HepG2 (cell line): ENCODE measurements around the gene BCAR3. TPM values are rescaled to one million over a fixed set of nuclear protein-coding genes. Genes with fewer than 3 reads are reported as not detected.

ENCODE experiments used
- ATAC-seq: fragments of 200-7000 bp; cut with Tn5 transposase; 3 replicates; pipeline ENCODE4 v1.9.1; 2020; ENCODE audit warnings: mild to moderate bottlenecking, moderate library complexity
- Bru-seq: library from RNA; stranded (reverse); fragments of 400-500 nt; gene quantifications from one replicate; lab custom pipeline; 2021; lab: Mats Ljungman, UMichigan
- BruChase-seq, 2 experiments: library from RNA; stranded (reverse); fragments of 400-500 nt; gene quantifications; one replicate each; lab custom pipeline; 2021; lab: Mats Ljungman, UMichigan
- BruUV-seq: library from RNA; stranded (reverse); fragments of 400-500 nt; replicated peaks from 2 replicates; lab custom pipeline; 2021; lab: Mats Ljungman, UMichigan
- CTCF ChIA-PET: fragments of 300-600 bp; formaldehyde crosslinking; extraction: SDS; loops from one replicate; lab custom pipeline; 2021; ENCODE audit warnings: low total read pairs, inconsistent platforms, low intra/inter-chr PET ratio; lab: Yijun Ruan, JAX
- POLR2A ChIA-PET: fragments of 350-600 bp; sonication (Branson Sonifier 250); formaldehyde crosslinking; loops from one replicate; lab custom pipeline; 2020; ENCODE audit warnings: antibody characterized with exemption, inconsistent platforms; lab: Yijun Ruan, JAX
- DNase-seq: peaks from one replicate; pipeline ENCODE4 v3.0.0-alpha.2; 2015; ENCODE audit warnings: low spot score
- FAIRE-seq: peaks from 3 replicates; lab custom pipeline; 2011; peaks lifted over from hg19 to GRCh38; lab: Jason Lieb, UNC
- H2AFZ ChIP-seq: one replicate; pipeline ENCODE4 v1.6.1; 2011; ENCODE audit warnings: low read length, inconsistent platforms
- H3K27ac ChIP-seq: fragments of 300-600 bp; 3 replicates; pipeline ENCODE4 v1.8.0; 2011; ENCODE audit warnings: mixed run types, mild to moderate bottlenecking, mixed read lengths, low read length, inconsistent platforms; ENCODE audit not compliant: insufficient read depth; ENCODE audit errors: extremely low read length
- H3K27me3 ChIP-seq, 2 experiments: fragments of 200-600 bp in 1 of 2; 2 replicates in 1 of 2; 3 replicates in 1 of 2; pipeline versions ENCODE4 v1.6.0 to v1.8.0; 2011; ENCODE audit warnings: low read length in 2 of 2, mild to moderate bottlenecking in 2 of 2, moderate library complexity in 2 of 2, inconsistent platforms in 1 of 2; ENCODE audit not compliant: insufficient read depth in 2 of 2, control insufficient read depth in 1 of 2
- H3K36me3 ChIP-seq, 2 experiments: fragments of 200-600 bp in 1 of 2; replicated peaks in 1 of 2; 2 replicates in 1 of 2; 3 replicates in 1 of 2; pipeline versions ENCODE4 v1.5.1 to v1.8.0; 2011; ENCODE audit warnings: low read length in 2 of 2, inconsistent platforms in 1 of 2; ENCODE audit not compliant: insufficient read depth in 2 of 2, control insufficient read depth in 1 of 2
- H3K4me1 ChIP-seq: 2 replicates; pipeline ENCODE4 v1.5.1; 2012; ENCODE audit warnings: low read length, inconsistent platforms; ENCODE audit not compliant: insufficient read depth
- H3K4me2 ChIP-seq: 2 replicates; pipeline ENCODE4 v1.6.0; 2011; ENCODE audit warnings: low read depth, low read length, inconsistent platforms
- H3K4me3 ChIP-seq, 3 experiments: fragments of 200-600 bp in 1 of 3; sonication (generic), shearing (Covaris generic) in 1 of 3; replicated peaks in 1 of 3; 2 replicates each; pipeline ENCODE4 v1.5.1; 2011 to 2016; ENCODE audit warnings: low read length in 3 of 3, inconsistent platforms in 2 of 3, low read depth in 2 of 3, mild to moderate bottlenecking in 2 of 3, control low read depth in 1 of 3, mixed read lengths in 1 of 3; ENCODE audit not compliant: insufficient read depth in 1 of 3
- H3K79me2 ChIP-seq: one replicate; pipeline ENCODE4 v1.6.1; 2011; ENCODE audit warnings: low read length, inconsistent platforms; ENCODE audit not compliant: insufficient read depth
- H3K9ac ChIP-seq: 2 replicates; pipeline ENCODE4 v1.6.0; 2011; ENCODE audit warnings: mild to moderate bottlenecking, low read depth, low read length, inconsistent platforms; ENCODE audit not compliant: insufficient read depth
- H3K9me3 ChIP-seq: 2 replicates; pipeline ENCODE4 v1.5.1; 2012; ENCODE audit warnings: mild to moderate bottlenecking, low read length
- H4K20me1 ChIP-seq: 2 replicates; pipeline ENCODE4 v1.6.0; 2011; ENCODE audit warnings: inconsistent platforms, mild to moderate bottlenecking, low read length, moderate library complexity; ENCODE audit not compliant: insufficient read depth
- ELF1 ChIP-seq: sonication (generic); formaldehyde crosslinking; IDR thresholded peaks from 2 replicates; pipeline ENCODE4 v1.4.0; 2020; ENCODE audit warnings: missing genetic modification reagents
- KDM5B ChIP-seq: sonication (generic); formaldehyde crosslinking; IDR thresholded peaks from 2 replicates; pipeline ENCODE4 v1.4.0; 2020; ENCODE audit warnings: missing genetic modification reagents, mild to moderate bottlenecking, borderline replicate concordance
- NFKBIZ ChIP-seq: IDR thresholded peaks from 2 replicates; pipeline ENCODE4 v1.6.1; 2018; ENCODE audit warnings: missing genetic modification reagents, missing compliant biosample characterization
- PATZ1 ChIP-seq: sonication (generic); formaldehyde crosslinking; IDR thresholded peaks from 2 replicates; pipeline ENCODE4 v1.4.0; 2020; ENCODE audit warnings: missing genetic modification reagents
- SRSF9 ChIP-seq: fragments of 200-400 bp; formaldehyde crosslinking; IDR thresholded peaks from 2 replicates; pipeline ENCODE4 v1.6.1; 2018; ENCODE audit warnings: borderline replicate concordance, mild to moderate bottlenecking, low read depth, low read length; ENCODE audit not compliant: insufficient read depth, poor library complexity, severe bottlenecking
- SRY ChIP-seq: sonication (generic); formaldehyde crosslinking; IDR thresholded peaks from 2 replicates; pipeline ENCODE4 v1.8.0; 2022; ENCODE audit warnings: mild to moderate bottlenecking, missing genetic modification reagents
- TRAFD1 ChIP-seq: sonication (generic); formaldehyde crosslinking; IDR thresholded peaks from 2 replicates; pipeline ENCODE4 v1.5.1; 2020; ENCODE audit warnings: missing genetic modification reagents, mild to moderate bottlenecking, borderline replicate concordance
- YEATS4 ChIP-seq: sonication (generic); formaldehyde crosslinking; IDR thresholded peaks from 2 replicates; pipeline ENCODE4 v1.4.0; 2020; ENCODE audit warnings: missing genetic modification reagents, borderline replicate concordance
- ZBTB7B ChIP-seq: sonication (generic); formaldehyde crosslinking; IDR thresholded peaks from 2 replicates; pipeline ENCODE4 v1.4.0; 2020; ENCODE audit warnings: missing genetic modification reagents
- ZNF841 ChIP-seq: sonication (generic); formaldehyde crosslinking; IDR thresholded peaks from 2 replicates; pipeline ENCODE4 v1.8.1; 2023; ENCODE audit warnings: missing genetic modification reagents, borderline replicate concordance
- ZSCAN31 ChIP-seq: sonication (generic); formaldehyde crosslinking; IDR thresholded peaks from 2 replicates; pipeline ENCODE4 v1.5.0; 2020; ENCODE audit warnings: low read depth, mild to moderate bottlenecking, missing genetic modification reagents
- WGBS: methylation state at CpG from one replicate; pipeline ENCODE4 v1.1.6; 2017; ENCODE audit warnings: low lambda C conversion rate; 5-methylcytosine and 5-hydroxymethylcytosine counted together
- in situ Hi-C: cut with HindIII; loops from 2 replicates; pipeline ENCODE4 v1.10.0; 2017; ENCODE audit warnings: low pct_unique_long_range_greater_than_20kb; ENCODE audit not compliant: extremely low pct_ligation_motif_present
- intact Hi-C: fragments of 100-400 bp; cut with micrococcal nuclease; formaldehyde crosslinking; loops from one replicate; pipeline ENCODE4 v1.10.0; 2022; ENCODE audit not compliant: unreplicated experiment
- long read RNA-seq, 2 experiments: library from RNA in 1 of 2; library from polyadenylated mRNA in 1 of 2; stranded (forward) in 1 of 2; unstranded in 1 of 2; transcript quantifications; one replicate each; pipeline ENCODE4 v2.0.0, GENCODE V29; 2019 to 2022
- polyA minus RNA-seq, 3 experiments: library from RNA; depleted of rRNA, polyadenylated mRNA; stranded (reverse); fragments of >200 nt; gene quantifications; 2 replicates each; pipeline ENCODE4 v1.2.3, GENCODE V29; 2011; ENCODE audit warnings: low replicate concordance in 1 of 3
- polyA plus RNA-seq, 8 experiments: library from polyadenylated mRNA; depleted of rRNA in 3 of 8; stranded (reverse) in 7 of 8; unstranded in 1 of 8; fragments of >200 nt; fragmentation: Illumina TruSeq in 4 of 8; extraction: Trizol in 4 of 8; gene quantifications; 2 replicates each; pipeline versions ENCODE4 v1.2.1 to v1.2.3, GENCODE V29; 2011 to 2016; ENCODE audit warnings: low read depth in 4 of 8, missing spikeins in 1 of 8, mixed read lengths in 1 of 8; ENCODE audit not compliant: insufficient read depth in 1 of 8
- total RNA-seq, 5 experiments: library from RNA; depleted of rRNA; stranded (reverse); fragments of >200 nt; fragmentation: Illumina TruSeq; extraction: Trizol; gene quantifications; 2 replicates each; pipeline ENCODE4 v1.2.3, GENCODE V29; 2016; ENCODE audit warnings: low read depth in 1 of 5
- TF ChIP-seq, protein P1 (sequence below): sonication (generic); formaldehyde crosslinking; IDR thresholded peaks from 2 replicates; pipeline ENCODE4 v1.8.0; 2022; ENCODE audit warnings: missing genetic modification reagents, low read depth, mild to moderate bottlenecking, borderline replicate concordance

BCAR3 gene
- total RNA-seq (2016; rRNA removed; fragmentation: Illumina TruSeq; extraction: Trizol): 4.8 and 5.5 TPM in 2 replicates
- total RNA-seq (2016; cell fraction: cytosol; rRNA removed; fragmentation: Illumina TruSeq; extraction: Trizol; ENCODE audit: low read depth): 2.6 and 3.2 TPM in 2 replicates
- 4.7 and 5.1 TPM in 2 replicates for total RNA-seq (2016; cell fraction: insoluble cytoplasmic fraction; rRNA removed; fragmentation: Illumina TruSeq; extraction: Trizol)
- total RNA-seq (2016; cell fraction: membrane; rRNA removed; fragmentation: Illumina TruSeq; extraction: Trizol): 3.3 and 3.5 TPM in 2 replicates
- total RNA-seq (2016; cell fraction: nucleus; rRNA removed; fragmentation: Illumina TruSeq; extraction: Trizol): 4.6 TPM in 2 replicates
- polyA plus RNA-seq (2011; rRNA removed): 3.6 and 5.4 TPM in 2 replicates
- 3.1 and 3.4 TPM in 2 replicates for polyA plus RNA-seq (2011; cell fraction: cytosol; rRNA removed)
- 6.8 and 8.6 TPM in 2 replicates for polyA plus RNA-seq (2011; cell fraction: nucleus; rRNA removed)
- polyA plus RNA-seq (2012): 4.7 and 5.8 TPM in 2 replicates
- polyA plus RNA-seq (2016; cell fraction: cytosol; fragmentation: Illumina TruSeq; extraction: Trizol; ENCODE audit: low read depth): 0.58 and 0.79 TPM in 2 replicates
- polyA plus RNA-seq (2016; cell fraction: insoluble cytoplasmic fraction; fragmentation: Illumina TruSeq; extraction: Trizol; ENCODE audit: low read depth): 4.8 and 6.3 TPM in 2 replicates
- 1.2 and 1.6 TPM in 2 replicates for polyA plus RNA-seq (2016; cell fraction: membrane; fragmentation: Illumina TruSeq; extraction: Trizol; ENCODE audit: low read depth)
- polyA plus RNA-seq (2016; cell fraction: nucleus; fragmentation: Illumina TruSeq; extraction: Trizol; ENCODE audit: insufficient read depth, low read depth): 3.7 and 6.7 TPM in 2 replicates
- polyA minus RNA-seq (2011; rRNA and poly(A)+ RNA removed; ENCODE audit: low replicate concordance): 8.2 and 39.9 TPM in 2 replicates
- 7.6 and 8.4 TPM in 2 replicates for polyA minus RNA-seq (2011; cell fraction: cytosol; rRNA and poly(A)+ RNA removed)
- polyA minus RNA-seq (2011; cell fraction: nucleus; rRNA and poly(A)+ RNA removed): 10.4 and 10.6 TPM in 2 replicates
- Bru-seq, nascent RNA: percentile 55 among the genes with signal in this experiment
- BruChase-seq, experiment 1, labeled RNA remaining after a 6-hour chase: percentile 44 among the genes with signal in this experiment
- percentile 49 among the genes with signal in this experiment for BruChase-seq, experiment 2, labeled RNA remaining after a 2-hour chase
- long read RNA-seq, experiment 1, partial matches to known transcripts: 2 of 7 reads
- long read RNA-seq, experiment 1, other reads (novel, unspliced or antisense): 4 of 7 reads
- long read RNA-seq, experiment 2, transcript BCAR3-201 (12 exons, 3,171 nt): major isoform, 6 of 18 reads
- long read RNA-seq, experiment 2, partial matches to known transcripts: 3 of 18 reads
- long read RNA-seq, experiment 2, other reads (novel, unspliced or antisense): 9 of 18 reads

GRCh38 chr1:93681101-93681988 is at the start of gene BCAR3:
Gene BCAR3, minus strand, starts transcription at chr1:93681837. Its CDS starts 6,907 bp downstream, at chr1:93674930.
- Histone ChIP-seq H3K27ac (peak within 1 kb of the TSS; percentile 47), H3K4me2 (peak within 1 kb of the TSS; percentile 98), H3K79me2 (peaks cover 27% of the 10 kb centered on the region), H3K9me3 (no peaks in the 10 kb centered on the region), H3K4me3 (peak within 1 kb of the TSS; percentile 74 to 84 (median 76)), H3K36me3 (no peaks in the 10 kb centered on the region), H3K9ac (peak within 1 kb of the TSS; percentile 72), H2AFZ (peak within 1 kb of the TSS; percentile 86), H3K27me3 (no peaks in the 10 kb centered on the region), H3K4me1 (peaks cover 48% of the 10 kb centered on the region), H4K20me1 (no peaks in the 10 kb centered on the region)
- ATAC-seq: peak; percentile 91
- POLR2A ChIA-PET: interaction anchor here (1.0 to 3.2 kb wide), 5 partner anchors 10 to 165 kb away, joined by 4 to 15 read pairs (median 4); no protein-coding TSS in a partner anchor
- CTCF ChIA-PET: interaction anchor here (1.3 to 1.8 kb wide), 3 partner anchors 18 to 52 kb away, joined by 4 to 9 read pairs (median 7); no protein-coding TSS in a partner anchor
- 2% methylated on average over 32 of the region's 105 CpGs for WGBS
- no TSS peak for BruUV-seq
- no peak for DNase-seq
- intact Hi-C loops (loop anchor here (10.0 kb wide), 1 partner anchor 53 kb away; no protein-coding TSS in a partner anchor), in situ Hi-C loops (loop anchor here (5.0 kb wide), 1 partner anchor 44 kb away; no protein-coding TSS in a partner anchor)
- FAIRE-seq: no peak
- TF ChIP-seq ZSCAN31 (no peak), ZNF841 (no peak), NFKBIZ (CRISPR knock-in tag) (no peak), ZBTB7B (CRISPR knock-in tag) (0 out of 2 replicates have a peak, but pooled peaks have one; percentile 26), PATZ1 (CRISPR knock-in tag) (peak; percentile 33; the same call in 1 of the 2 replicates), SRY (CRISPR knock-in tag) (0 out of 2 replicates have a peak, but pooled peaks have one; percentile 50), SRSF9 (no peak), TRAFD1 (CRISPR knock-in tag) (no peak), YEATS4 (CRISPR knock-in tag) (no peak), KDM5B (CRISPR knock-in tag) (no peak), ELF1 (CRISPR knock-in tag) (no peak)
- TF ChIP-seq, protein P1, sequence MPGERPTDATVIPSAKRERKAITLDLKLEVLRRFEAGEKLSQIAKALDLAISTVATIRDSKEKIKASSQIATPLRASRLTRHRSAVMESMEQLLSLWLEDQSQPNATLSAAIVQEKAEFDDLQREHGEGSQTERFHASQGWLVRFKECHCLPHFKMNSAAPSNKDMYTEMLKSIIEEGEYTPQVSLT (CRISPR knock-in tag): no peak
